DMS79 (cell line): ENCODE data around the gene CGN.

Experiments used
- DNase-seq: peaks from one replicate; lab custom pipeline; 2025; lab: John Stamatoyannopoulos, UW

Gene CGN

GRCh38 chr1:151510957-151511635 lies at the start of gene CGN:
Gene CGN (plus strand): TSS chr1:151511387. CDS start chr1:151518520, 7,133 bp downstream.
- DNase-seq, result peak; percentile 85

- peak; percentile 21 for DNase-seq
These were observed 49.5 kb upstream of the CGN start for GRCh38 chr1:151461694-151462093.

- no peak for DNase-seq
These were observed 46.2 kb upstream of the CGN start for GRCh38 chr1:151465026-151465425.

GRCh38 chr1:151472856-151473731 lies 38.1 kb upstream of the CGN start:
- no peak for DNase-seq

GRCh38 chr1:151474745-151475144 lies 36.4 kb upstream of the CGN start:
- DNase-seq, result no peak

GRCh38 chr1:151475175-151475574 lies 36.0 kb upstream of the CGN start:
- DNase-seq, result no peak

- DNase-seq, result no peak
These were observed 35.1 kb upstream of the CGN start for GRCh38 chr1:151476083-151476482.

- DNase-seq, result no peak
These were observed 34.1 kb upstream of the CGN start for GRCh38 chr1:151477066-151477465.

- DNase-seq, result no peak
These were observed 32.9 kb upstream of the CGN start for GRCh38 chr1:151478140-151478812.

GRCh38 chr1:151478923-151479322 lies 32.3 kb upstream of the CGN start:
- no peak for DNase-seq

GRCh38 chr1:151479462-151479861 lies 31.7 kb upstream of the CGN start:
- DNase-seq, result no peak

- DNase-seq, result no peak
These were observed 29.2 kb upstream of the CGN start for GRCh38 chr1:151482017-151482416.

GRCh38 chr1:151485685-151486255 lies 25.4 kb upstream of the CGN start:
- no peak for DNase-seq

- DNase-seq, result no peak
These were observed 24.6 kb upstream of the CGN start for GRCh38 chr1:151486557-151486956.

- DNase-seq, result no peak
These were observed 19.5 kb upstream of the CGN start for GRCh38 chr1:151491641-151492040.

- DNase-seq, result no peak
These were observed 19.1 kb upstream of the CGN start for GRCh38 chr1:151492120-151492519.

- DNase-seq, result no peak
These were observed 18.1 kb upstream of the CGN start for GRCh38 chr1:151493042-151493441.

GRCh38 chr1:151494741-151495281 lies 16.4 kb upstream of the CGN start:
- DNase-seq, result no peak

- DNase-seq, result no peak
These were observed 15.9 kb upstream of the CGN start for GRCh38 chr1:151495316-151495715.

- DNase-seq, result no peak
These were observed 11.8 kb upstream of the CGN start for GRCh38 chr1:151499365-151499764.

- no peak for DNase-seq
These were observed 11.3 kb upstream of the CGN start for GRCh38 chr1:151499930-151500329.

- DNase-seq, result no peak
These were observed 9.7 kb upstream of the CGN start for GRCh38 chr1:151501474-151501873.
